ENCODE measurements around the gene RTL1. TPM values are rescaled to one million over a fixed set of nuclear protein-coding genes. Genes with fewer than 3 reads are reported as not detected.

RTL1 gene
- total RNA-seq, 1 donor from 2014 or later = 0.15 TPM

- Mint-ChIP-seq H3K4me3 (no peak overlapping the region), H3K4me1 (peaks cover 42% of the 10 kb centered on the region), H3K9me3 (peaks cover under 1% of the 10 kb centered on the region), H3K27me3 (ENCODE audit: insufficient read depth, low read depth) (peaks cover 25% of the 10 kb centered on the region), H3K27ac (no peak overlapping the region), H3K36me3 (no peaks in the 10 kb centered on the region)
- Histone ChIP-seq H3K9ac (no peak overlapping the region), H3K4me1 (peaks cover 59% of the 10 kb centered on the region), H3F3A (ENCODE audit: low read depth) (peaks cover 44% of the 10 kb centered on the region), H3K36me3 (no peaks in the 10 kb centered on the region), H3K27ac (no peak overlapping the region), H2AFZ (replicated peaks) (no peak overlapping the region), H3K9me3 (ENCODE audit: low read depth) (no peaks in the 10 kb centered on the region), H3K4me2 (no peak overlapping the region), H4K20me1 (ENCODE audit: low read depth) (no peaks in the 10 kb centered on the region), H3K4me3 (no peak overlapping the region), H3K79me2 (ENCODE audit: low read depth) (no peaks in the 10 kb centered on the region), H3K27me3 (peaks cover 14% of the 10 kb centered on the region)
- no peak for DNase-seq (ENCODE audit: low spot score)
- TF ChIP-seq EZH2phosphoT487 (IDR thresholded peaks at IDR 0.05) = no peak
- TF ChIP-seq EZH2 (IDR thresholded peaks at IDR 0.05) = no peak
- TF ChIP-seq, protein P1, sequence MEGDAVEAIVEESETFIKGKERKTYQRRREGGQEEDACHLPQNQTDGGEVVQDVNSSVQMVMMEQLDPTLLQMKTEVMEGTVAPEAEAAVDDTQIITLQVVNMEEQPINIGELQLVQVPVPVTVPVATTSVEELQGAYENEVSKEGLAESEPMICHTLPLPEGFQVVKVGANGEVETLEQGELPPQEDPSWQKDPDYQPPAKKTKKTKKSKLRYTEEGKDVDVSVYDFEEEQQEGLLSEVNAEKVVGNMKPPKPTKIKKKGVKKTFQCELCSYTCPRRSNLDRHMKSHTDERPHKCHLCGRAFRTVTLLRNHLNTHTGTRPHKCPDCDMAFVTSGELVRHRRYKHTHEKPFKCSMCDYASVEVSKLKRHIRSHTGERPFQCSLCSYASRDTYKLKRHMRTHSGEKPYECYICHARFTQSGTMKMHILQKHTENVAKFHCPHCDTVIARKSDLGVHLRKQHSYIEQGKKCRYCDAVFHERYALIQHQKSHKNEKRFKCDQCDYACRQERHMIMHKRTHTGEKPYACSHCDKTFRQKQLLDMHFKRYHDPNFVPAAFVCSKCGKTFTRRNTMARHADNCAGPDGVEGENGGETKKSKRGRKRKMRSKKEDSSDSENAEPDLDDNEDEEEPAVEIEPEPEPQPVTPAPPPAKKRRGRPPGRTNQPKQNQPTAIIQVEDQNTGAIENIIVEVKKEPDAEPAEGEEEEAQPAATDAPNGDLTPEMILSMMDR (IDR thresholded peaks at IDR 0.05) = no peak
Observed at GRCh38 chr14:100907240-100907639, 3.7 kb upstream of the RTL1 start.

DNA sequence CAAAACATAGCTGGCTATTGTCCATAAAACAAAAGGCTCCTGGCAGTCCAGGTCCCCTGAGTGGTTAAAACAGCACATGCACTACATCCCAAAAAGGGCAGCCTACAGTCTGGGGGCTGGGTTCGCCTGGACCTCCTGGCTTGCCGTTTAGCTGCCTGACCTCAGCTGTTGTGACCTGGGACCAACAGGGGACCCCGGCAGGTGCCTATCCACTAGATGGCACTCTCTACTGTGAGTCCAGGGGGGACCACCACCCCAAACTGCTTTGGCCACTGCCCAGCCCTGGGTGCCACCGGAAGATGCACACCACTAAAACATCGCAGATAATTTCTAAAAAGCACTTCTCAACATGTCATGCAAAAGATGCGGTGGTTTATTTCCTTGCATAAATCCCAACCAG is 2.9 kb upstream of the RTL1 start:
- no peak overlapping the region for H3K4me3 Mint-ChIP-seq
- Histone ChIP-seq H3K27ac (no peak overlapping the region), H3K79me2 (ENCODE audit: low read depth) (no peaks in the 10 kb centered on the region), H3K27me3 (peaks cover 14% of the 10 kb centered on the region), H3K4me1 (peaks cover 52% of the 10 kb centered on the region), H3K36me3 (no peaks in the 10 kb centered on the region), H3K9ac (no peak overlapping the region), H3K9me3 (ENCODE audit: low read depth) (no peaks in the 10 kb centered on the region), H4K20me1 (ENCODE audit: low read depth) (no peaks in the 10 kb centered on the region), H3K4me2 (peak overlapping the region; percentile 17), H3K4me3 (no peak overlapping the region), H2AFZ (replicated peaks) (no peak overlapping the region), H3F3A (ENCODE audit: low read depth) (peaks cover 49% of the 10 kb centered on the region)
- H3K27me3 Mint-ChIP-seq (ENCODE audit: insufficient read depth, low read depth) = peaks cover 27% of the 10 kb centered on the region
- H3K36me3 Mint-ChIP-seq = no peaks in the 10 kb centered on the region
- no peak overlapping the region for H3K27ac Mint-ChIP-seq
- no peak for TF ChIP-seq EZH2 (IDR thresholded peaks at IDR 0.05)
- TF ChIP-seq, protein P1 (IDR thresholded peaks at IDR 0.05) = peak; percentile 72
- DNase-seq (ENCODE audit: low spot score) = peak; percentile 77
- peaks cover 42% of the 10 kb centered on the region for H3K4me1 Mint-ChIP-seq
- peaks cover 3% of the 10 kb centered on the region for H3K9me3 Mint-ChIP-seq

GRCh38 chr14:100905166-100905565 is 1.6 kb upstream of the RTL1 start:
- H3K9me3 ChIP-seq (ENCODE audit: low read depth) = no peaks in the 10 kb centered on the region
- H3F3A ChIP-seq (ENCODE audit: low read depth) = peaks cover 62% of the 10 kb centered on the region
- Mint-ChIP-seq H3K4me1 (peaks cover 52% of the 10 kb centered on the region), H3K27ac (no peak overlapping the region), H3K27me3 (ENCODE audit: insufficient read depth, low read depth) (peaks cover 29% of the 10 kb centered on the region), H3K9me3 (peaks cover 3% of the 10 kb centered on the region), H3K4me3 (peak overlapping the region; percentile 86), H3K36me3 (no peaks in the 10 kb centered on the region)
- no peaks in the 10 kb centered on the region for H4K20me1 ChIP-seq (ENCODE audit: low read depth)
- peak overlapping the region; percentile 96 for H3K4me2 ChIP-seq
- H3K9ac ChIP-seq = no peak overlapping the region
- no peaks in the 10 kb centered on the region for H3K36me3 ChIP-seq
- TF ChIP-seq EZH2phosphoT487 (IDR thresholded peaks at IDR 0.05) (no peak), EZH2 (IDR thresholded peaks at IDR 0.05) (no peak)
- TF ChIP-seq, protein P1 (IDR thresholded peaks at IDR 0.05) = no peak
- peak overlapping the region; percentile 52 for H3K4me3 ChIP-seq
- peaks cover 59% of the 10 kb centered on the region for H3K4me1 ChIP-seq
- peak; percentile 26 for DNase-seq (ENCODE audit: low spot score)
- peaks cover 14% of the 10 kb centered on the region for H3K27me3 ChIP-seq
- H3K27ac ChIP-seq = no peak overlapping the region
- H3K79me2 ChIP-seq (ENCODE audit: low read depth) = no peaks in the 10 kb centered on the region
- H2AFZ ChIP-seq (replicated peaks) = no peak overlapping the region
